DMS 273 (cell line): Measurements from ENCODE around the gene CNTRL.
"Not testable (repeated sequence)": the region's sequence is repeated elsewhere in the genome, so short reads cannot be mapped to it uniquely, and the experiment has no call there.

Source experiments
- DNase-seq: peaks from one replicate; lab custom pipeline; 2025; ENCODE audit not compliant: unreplicated experiment; lab: John Stamatoyannopoulos, UW

CNTRL gene

GRCh38 chr9:121178676-121179372, 104.1 kb downstream of the CNTRL start:
- DNase-seq: no peak

GRCh38 chr9:121179373-121179721, 104.6 kb downstream of the CNTRL start:
- not testable (repeated sequence) for DNase-seq

- DNase-seq: no peak
Measured at GRCh38 chr9:121179930-121180681, 105.4 kb downstream of the CNTRL start.

- DNase-seq: no peak
Measured at GRCh38 chr9:121182101-121182836, 107.5 kb downstream of the CNTRL start.

- DNase-seq: no peak
Measured at GRCh38 chr9:121182989-121183388, 108.2 kb downstream of the CNTRL start.

GRCh38 chr9:121183666-121184423, 109.1 kb downstream of the CNTRL start:
- no peak for DNase-seq

- DNase-seq: no peak
Measured at GRCh38 chr9:121184463-121184862, 109.7 kb downstream of the CNTRL start.

- no peak for DNase-seq
Measured at GRCh38 chr9:121185178-121185745, 110.5 kb downstream of the CNTRL start.

- no peak for DNase-seq
Measured at GRCh38 chr9:121185774-121186403, 111.1 kb downstream of the CNTRL start.

- DNase-seq: no peak
Measured at GRCh38 chr9:121187636-121188305, 113.0 kb downstream of the CNTRL start.

- DNase-seq: no peak
Measured at GRCh38 chr9:121189006-121189405, 114.3 kb downstream of the CNTRL start.

GRCh38 chr9:121189660-121190059, 114.9 kb downstream of the CNTRL start:
- no peak for DNase-seq

GRCh38 chr9:121191235-121191634, 116.5 kb downstream of the CNTRL start:
- DNase-seq: no peak

- no peak for DNase-seq
Measured at GRCh38 chr9:121192518-121192917, 117.8 kb downstream of the CNTRL start.

GRCh38 chr9:121192959-121193640, 118.3 kb downstream of the CNTRL start:
- DNase-seq: no peak

GRCh38 chr9:121194730-121195129, 120.0 kb downstream of the CNTRL start:
- no peak for DNase-seq

GRCh38 chr9:121196389-121196788, 121.6 kb downstream of the CNTRL start:
- DNase-seq: no peak

GRCh38 chr9:121197132-121197531, 122.4 kb downstream of the CNTRL start:
- no peak for DNase-seq

GRCh38 chr9:121198512-121199042, 123.8 kb downstream of the CNTRL start:
- no peak for DNase-seq
